B cell (primary cell): ENCODE results near the gene SMIM14. TPM values are rescaled to one million over a fixed set of nuclear protein-coding genes. Genes with fewer than 3 reads are reported as not detected.
A peak's percentile ranks its signal among the peaks of the same experiment; 100 is the strongest.

Experiments used
- ATAC-seq: fragments of 200-7000 bp; cut with Tn5 transposase; one replicate; pipeline ENCODE4 v1.10.0; 2021; ENCODE audit warnings: low read depth, mild to moderate bottlenecking, moderate number of reproducible peaks, moderate library complexity
- CTCF ChIA-PET: fragments of 350-600 bp; sonication (Branson Sonifier 250); formaldehyde crosslinking; loops from one replicate; lab custom pipeline; 2021; ENCODE audit warnings: antibody characterized with exemption, inconsistent platforms; lab: Charles Lee
- POLR2A ChIA-PET: fragments of 350-600 bp; sonication (Branson Sonifier 250); formaldehyde crosslinking; loops from one replicate; lab custom pipeline; 2021; ENCODE audit warnings: antibody characterized with exemption; lab: Charles Lee
- DNase-seq: peaks from one replicate; pipeline ENCODE4 v3.0.0; 2013
- H2AFZ ChIP-seq: 2 replicates; pipeline ENCODE4 v1.6.1; 2012; ENCODE audit warnings: mild to moderate bottlenecking, low read depth, low read length; ENCODE audit not compliant: insufficient read depth, poor library complexity, severe bottlenecking
- H3K27ac ChIP-seq, 2 donors: 1 replicate in 1 of 2; 2 replicates in 1 of 2; pipeline ENCODE4 v1.5.1; 2012 to 2013; ENCODE audit warnings: low read length in 2 of 2, mild to moderate bottlenecking in 2 of 2, moderate library complexity in 1 of 2
- H3K27me3 ChIP-seq, 4 experiments: fragments of 200-600 bp in 1 of 4; sonication (generic) in 1 of 4; replicated peaks in 1 of 4; 1 replicate in 2 of 4; 2 replicates in 2 of 4; pipeline versions ENCODE4 v1.6.1 to v1.7.0; 2013 to 2016; ENCODE audit warnings: low read length in 3 of 4, mild to moderate bottlenecking in 2 of 4, mixed read lengths in 1 of 4, moderate library complexity in 1 of 4; ENCODE audit not compliant: insufficient read depth in 4 of 4, control insufficient read depth in 3 of 4; ENCODE audit errors: control extremely low read depth in 1 of 4
- H3K36me3 ChIP-seq, 2 experiments: replicated peaks in 1 of 2; 1 replicate in 1 of 2; 2 replicates in 1 of 2; pipeline versions ENCODE4 v1.6.1 to v1.7.1; 2013; ENCODE audit warnings: low read length in 1 of 2; ENCODE audit not compliant: insufficient read depth in 2 of 2, control insufficient read depth in 1 of 2; ENCODE audit errors: control extremely low read depth in 1 of 2, extremely low read depth in 1 of 2
- H3K4me1 ChIP-seq, 2 donors: fragments of 200-600 bp in 1 of 2; sonication (generic) in 1 of 2; 1 replicate in 1 of 2; 2 replicates in 1 of 2; pipeline versions ENCODE4 v1.5.1 to v1.6.1; 2013 to 2017; ENCODE audit warnings: low read length in 2 of 2; ENCODE audit not compliant: control insufficient read depth in 2 of 2, insufficient read depth in 2 of 2
- H3K4me2 ChIP-seq: replicated peaks from 2 replicates; pipeline ENCODE3; 2012; ENCODE audit warnings: mild to moderate bottlenecking, low read depth, low read length; ENCODE audit not compliant: poor library complexity, severe bottlenecking
- H3K4me3 ChIP-seq, 5 experiments: fragments of 200-600 bp in 1 of 5; sonication (generic) in 1 of 5; 1 replicate in 3 of 5; 2 replicates in 2 of 5; pipeline versions ENCODE4 v1.5.1 to v1.7.0; 2011 to 2016; ENCODE audit warnings: low read length in 4 of 5, mild to moderate bottlenecking in 4 of 5, low read depth in 2 of 5, control low read depth in 1 of 5, moderate library complexity in 1 of 5; ENCODE audit not compliant: insufficient read depth in 1 of 5; ENCODE audit errors: control extremely low read depth in 1 of 5, extremely low read depth in 1 of 5
- H3K79me2 ChIP-seq: fragments of 200-600 bp; sonication (generic); one replicate; pipeline ENCODE4 v1.6.0; 2016; ENCODE audit warnings: low read length; ENCODE audit not compliant: control insufficient read depth, insufficient read depth
- H3K9ac ChIP-seq: fragments of 200-600 bp; sonication (generic); 2 replicates; pipeline ENCODE4 v1.6.1; 2017; ENCODE audit warnings: mild to moderate bottlenecking, low read length, moderate library complexity
- H3K9me3 ChIP-seq, 3 donors: one replicate each; pipeline versions ENCODE4 v1.6.1 to v1.7.1; 2013; ENCODE audit warnings: low read length in 2 of 3; ENCODE audit not compliant: control insufficient read depth in 2 of 3, insufficient read depth in 1 of 3; ENCODE audit errors: control extremely low read depth in 1 of 3
- H4K20me1 ChIP-seq: 2 replicates; pipeline ENCODE4 v1.6.0; 2012; ENCODE audit warnings: mild to moderate bottlenecking, low read length; ENCODE audit not compliant: insufficient read depth, control insufficient read depth, poor library complexity, severe bottlenecking
- H3K27ac Mint-ChIP-seq: one replicate; pipeline ENCODE4 v1.8.0; 2021; ENCODE audit warnings: mixed read lengths
- H3K27me3 Mint-ChIP-seq: one replicate; pipeline ENCODE4 v1.8.0; 2021; ENCODE audit warnings: mixed read lengths
- H3K4me1 Mint-ChIP-seq: one replicate; pipeline ENCODE4 v1.8.0; 2021; ENCODE audit warnings: mixed read lengths
- H3K4me3 Mint-ChIP-seq: one replicate; pipeline ENCODE4 v1.8.0; 2021; ENCODE audit warnings: mixed read lengths
- H3K9me3 Mint-ChIP-seq: one replicate; pipeline ENCODE4 v1.8.0; 2022; ENCODE audit warnings: mixed read lengths; ENCODE audit not compliant: insufficient read depth
- EZH2 ChIP-seq: IDR thresholded peaks from 2 replicates; pipeline ENCODE4 v1.6.1; 2012; ENCODE audit warnings: borderline replicate concordance, low read depth, mild to moderate bottlenecking, moderate library complexity, low read length; ENCODE audit not compliant: insufficient read depth, poor library complexity, severe bottlenecking
- WGBS: methylation state at CpG from one replicate; pipeline ENCODE4 v1.1.5; 2013; ENCODE audit warnings: missing lambda C conversion rate; ENCODE audit not compliant: insufficient coverage; 5-methylcytosine and 5-hydroxymethylcytosine counted together
- intact Hi-C: fragments of 100-400 bp; cut with micrococcal nuclease; formaldehyde crosslinking; loops from one replicate; pipeline ENCODE4 v1.10.0; 2022
- polyA plus RNA-seq: library from polyadenylated mRNA; depleted of rRNA; stranded (reverse); fragments of >200 nt; gene quantifications from 2 replicates; pipeline ENCODE4 v1.2.3, GENCODE V29; 2012
- total RNA-seq, 2 donors: library from RNA; stranded (reverse); fragments of 120-200 nt in 1 of 2; gene quantifications; 1 replicate in 1 of 2; 2 replicates in 1 of 2; pipeline versions ENCODE4 v1.2.3 to v1.2.4, GENCODE V29; 2013 to 2022
- TF ChIP-seq, protein P1 (sequence below): fragments of 200-600 bp; IDR thresholded peaks from one replicate; pipeline ENCODE4 v1.8.0; 2022; ENCODE audit warnings: antibody characterized with exemption, mild to moderate bottlenecking

SMIM14 gene
- total and polyA plus RNA-seq, 2 donors (not counting 1 experiment from before 2014, with no cell fraction given) = 38.9 to 56.0 TPM

DNA sequence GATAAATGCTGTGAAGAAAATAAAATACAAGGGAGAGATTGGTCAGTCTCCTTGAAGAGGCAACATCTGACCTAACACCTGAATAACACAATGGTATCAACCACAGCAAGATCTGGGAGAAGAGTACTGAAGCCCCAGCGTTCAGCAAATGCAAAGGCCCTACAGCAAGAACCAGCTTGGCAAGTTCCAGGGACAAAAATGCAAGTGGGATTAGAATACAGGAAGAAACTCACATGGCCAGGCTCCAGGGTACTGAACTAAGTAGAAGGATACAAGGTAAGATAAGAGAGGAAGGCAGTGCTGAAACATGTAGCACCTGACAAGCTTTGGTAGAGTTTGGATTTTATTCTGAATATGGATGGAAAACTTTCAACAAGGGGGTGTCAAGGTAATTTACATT, 3.6 kb downstream of the SMIM14 start:
- Histone ChIP-seq H2AFZ (no peak overlapping the region), H3K4me3 (no peak overlapping the region), H3K79me2 (peaks cover 70% of the 10 kb centered on the region), H3K4me1 (peaks cover 57 to 68% of the 10 kb centered on the region in 2 donors), H4K20me1 (no peaks in the 10 kb centered on the region), H3K27me3 (no peaks in the 10 kb centered on the region), H3K27ac (peak overlapping the region; percentile 51 to 87), H3K9ac (no peak overlapping the region), H3K4me2 (peak overlapping the region; percentile 77), H3K36me3 (peaks cover 3 to 11% of the 10 kb centered on the region in 2 experiments), H3K9me3 (no peaks in the 10 kb centered on the region)
- 100% methylated on average over 1 of the region's 1 CpG for whole genome bisulfite sequencing
- TF ChIP-seq, protein P1, sequence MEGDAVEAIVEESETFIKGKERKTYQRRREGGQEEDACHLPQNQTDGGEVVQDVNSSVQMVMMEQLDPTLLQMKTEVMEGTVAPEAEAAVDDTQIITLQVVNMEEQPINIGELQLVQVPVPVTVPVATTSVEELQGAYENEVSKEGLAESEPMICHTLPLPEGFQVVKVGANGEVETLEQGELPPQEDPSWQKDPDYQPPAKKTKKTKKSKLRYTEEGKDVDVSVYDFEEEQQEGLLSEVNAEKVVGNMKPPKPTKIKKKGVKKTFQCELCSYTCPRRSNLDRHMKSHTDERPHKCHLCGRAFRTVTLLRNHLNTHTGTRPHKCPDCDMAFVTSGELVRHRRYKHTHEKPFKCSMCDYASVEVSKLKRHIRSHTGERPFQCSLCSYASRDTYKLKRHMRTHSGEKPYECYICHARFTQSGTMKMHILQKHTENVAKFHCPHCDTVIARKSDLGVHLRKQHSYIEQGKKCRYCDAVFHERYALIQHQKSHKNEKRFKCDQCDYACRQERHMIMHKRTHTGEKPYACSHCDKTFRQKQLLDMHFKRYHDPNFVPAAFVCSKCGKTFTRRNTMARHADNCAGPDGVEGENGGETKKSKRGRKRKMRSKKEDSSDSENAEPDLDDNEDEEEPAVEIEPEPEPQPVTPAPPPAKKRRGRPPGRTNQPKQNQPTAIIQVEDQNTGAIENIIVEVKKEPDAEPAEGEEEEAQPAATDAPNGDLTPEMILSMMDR = no peak
- TF ChIP-seq EZH2 = no peak
- CTCF ChIA-PET = interaction anchor here (1.9 to 5.5 kb wide), 2 partner anchors 9 to 165 kb away, joined by 6 to 40 read pairs; no protein-coding TSS in a partner anchor
- H3K4me3 Mint-ChIP-seq = peak overlapping the region; percentile 59
- peak overlapping the region; percentile 74 for H3K27ac Mint-ChIP-seq
- ATAC-seq = no peak
- H3K9me3 Mint-ChIP-seq = no peaks in the 10 kb centered on the region
- H3K27me3 Mint-ChIP-seq = no peaks in the 10 kb centered on the region
- POLR2A ChIA-PET = interaction anchor here (1.1 kb wide), 2 partner anchors 9 to 188 kb away, joined by 3 to 4 read pairs; no protein-coding TSS in a partner anchor
- H3K4me1 Mint-ChIP-seq = peaks cover 64% of the 10 kb centered on the region
- no peak for DNase-seq
- intact Hi-C loops = loop anchor here (5.0 to 10.0 kb wide), 5 partner anchors 270 to 873 kb away; partner anchors contain the start of genes N4BP2, RFC1 and TMEM156

DNA sequence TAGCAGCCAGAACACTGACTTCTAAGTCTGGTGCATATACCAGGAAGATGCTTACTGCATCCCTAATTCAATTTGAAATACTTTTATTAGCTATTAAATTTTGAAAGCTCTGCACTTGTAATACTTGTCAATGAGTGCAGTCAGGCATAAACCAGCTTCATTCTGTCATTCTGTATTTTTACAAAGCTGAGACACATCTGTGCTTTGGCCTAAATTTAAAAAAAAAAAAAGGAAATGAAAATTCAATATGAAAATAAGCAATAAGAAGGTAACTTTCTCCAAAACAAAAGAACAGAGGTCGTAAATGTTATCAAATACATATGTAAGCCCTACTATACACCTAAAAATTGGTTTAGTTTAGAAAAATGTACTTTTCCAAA, 7.0 kb downstream of the SMIM14 start:
- H3K79me2 ChIP-seq = peaks cover 77% of the 10 kb centered on the region
- H3K4me3 Mint-ChIP-seq = peak overlapping the region; percentile 80
- H3K27me3 ChIP-seq = no peaks in the 10 kb centered on the region
- peaks cover 11 to 12% of the 10 kb centered on the region in 2 experiments for H3K36me3 ChIP-seq
- peak; percentile 77 for ATAC-seq
- ChIA-PET POLR2A (interaction anchor here (0.6 to 3.1 kb wide), 12 partner anchors 14 to 581 kb away, joined by 3 to 17 read pairs (median 4); partner anchors contain the start of genes LIAS, RPL9, UBE2K and UGDH), CTCF (interaction anchor here (0.6 to 1.4 kb wide), 13 partner anchors 8 to 961 kb away, joined by 3 to 6 read pairs (median 3); partner anchors contain the start of genes LIAS, RPL9 and UGDH)
- DNase-seq = peak; percentile 77
- H3K4me3 ChIP-seq = peak overlapping the region in 4 of 5 experiments; percentile 9 to 35 (median 32)
- peak overlapping the region; percentile 30 for H3K9ac ChIP-seq
- H3K9me3 ChIP-seq = no peaks in the 10 kb centered on the region
- no peaks in the 10 kb centered on the region for H4K20me1 ChIP-seq
- TF ChIP-seq, protein P1 = no peak
- TF ChIP-seq EZH2 = no peak
- peak overlapping the region; percentile 69 for H3K4me2 ChIP-seq
- no peaks in the 10 kb centered on the region for H3K27me3 Mint-ChIP-seq
- H3K27ac Mint-ChIP-seq = peak overlapping the region; percentile 60
- H3K4me1 ChIP-seq = peaks cover 80 to 94% of the 10 kb centered on the region in 2 donors
- H3K27ac ChIP-seq = peak overlapping the region; percentile 87 to 91
- no peak overlapping the region for H2AFZ ChIP-seq
- no peaks in the 10 kb centered on the region for H3K9me3 Mint-ChIP-seq
- H3K4me1 Mint-ChIP-seq = peaks cover 67% of the 10 kb centered on the region
- WGBS = no CpG with 5 or more reads among the region's 1 CpG
- intact Hi-C loops = loop anchor here (5.0 to 10.0 kb wide), 4 partner anchors 34 to 597 kb away; partner anchors contain the start of genes N4BP2, RFC1 and TMEM156
